HEK293 (cell line): ENCODE results near the gene PCMT1.

Experiments used
- CTCF ChIP-seq: fragments of 450-650 bp; formaldehyde crosslinking; IDR thresholded peaks from 2 replicates; pipeline ENCODE4 v1.5.1; 2016; ENCODE audit warnings: missing biosample characterization, missing genetic modification characterization
- PBX3 ChIP-seq: sonication (generic); formaldehyde crosslinking; IDR thresholded peaks from 2 replicates; pipeline ENCODE4 v1.8.1; 2022; ENCODE audit warnings: mild to moderate bottlenecking, moderate library complexity, missing genetic modification reagents
- REST ChIP-seq: fragments of 450-650 bp; formaldehyde crosslinking; IDR thresholded peaks from 2 replicates; pipeline ENCODE4 v1.5.1; 2016; ENCODE audit warnings: missing biosample characterization, missing genetic modification characterization
- SP2 ChIP-seq: fragments of 450-650 bp; formaldehyde crosslinking; IDR thresholded peaks from 2 replicates; pipeline ENCODE4 v1.5.1; 2016; ENCODE audit warnings: missing biosample characterization, missing genetic modification characterization
- SP3 ChIP-seq: fragments of 450-650 bp; formaldehyde crosslinking; IDR thresholded peaks from 2 replicates; pipeline ENCODE4 v1.5.1; 2016; ENCODE audit warnings: missing biosample characterization, missing genetic modification characterization
- ZBTB20 ChIP-seq: fragments of 450-650 bp; formaldehyde crosslinking; IDR thresholded peaks from 2 replicates; pipeline ENCODE4 v1.5.1; 2016; ENCODE audit warnings: missing biosample characterization, missing genetic modification characterization
- ZNF214 ChIP-seq: fragments of 450-650 bp; formaldehyde crosslinking; IDR thresholded peaks from 2 replicates; pipeline ENCODE4 v1.5.1; 2017; ENCODE audit warnings: missing biosample characterization, mild to moderate bottlenecking, missing genetic modification characterization, borderline replicate concordance
- ZNF23 ChIP-seq: fragments of 450-650 bp; formaldehyde crosslinking; IDR thresholded peaks from 2 replicates; pipeline ENCODE4 v1.5.1; 2016; ENCODE audit warnings: missing biosample characterization, missing genetic modification characterization, borderline replicate concordance
- ZNF513 ChIP-seq: fragments of 450-650 bp; IDR thresholded peaks from 2 replicates; pipeline ENCODE4 v1.5.1; 2018; ENCODE audit warnings: missing biosample characterization, missing genetic modification characterization
- ZNF629 ChIP-seq: fragments of 450-650 bp; formaldehyde crosslinking; IDR thresholded peaks from 2 replicates; pipeline ENCODE4 v1.5.1; 2017; ENCODE audit warnings: missing biosample characterization, missing genetic modification characterization
- ZNF692 ChIP-seq: fragments of 450-650 bp; formaldehyde crosslinking; IDR thresholded peaks from 2 replicates; pipeline ENCODE4 v1.5.1; 2016; ENCODE audit warnings: missing biosample characterization, missing genetic modification characterization
- ZNF707 ChIP-seq: fragments of 450-650 bp; formaldehyde crosslinking; IDR thresholded peaks from 2 replicates; pipeline ENCODE4 v1.5.1; 2016; ENCODE audit warnings: missing biosample characterization, missing genetic modification characterization
- ZNF776 ChIP-seq: fragments of 450-650 bp; formaldehyde crosslinking; IDR thresholded peaks from 2 replicates; pipeline ENCODE4 v1.5.0; 2017; ENCODE audit warnings: missing biosample characterization, missing genetic modification characterization, borderline replicate concordance

- no peak for TF ChIP-seq ZBTB20 (tag by site-specific recombination)
- TF ChIP-seq ZNF214 = no peak
- TF ChIP-seq ZNF23 (tag by site-specific recombination) = no peak
- no peak for TF ChIP-seq CTCF
- no peak for TF ChIP-seq ZNF692
- TF ChIP-seq REST = no peak
- no peak for TF ChIP-seq ZNF707 (tag by site-specific recombination)
- TF ChIP-seq SP3 (tag by site-specific recombination) = no peak
- no peak for TF ChIP-seq ZNF776 (tag by site-specific recombination)
- no peak for TF ChIP-seq SP2 (tag by site-specific recombination)
- TF ChIP-seq PBX3 (CRISPR knock-in tag) = no peak
- TF ChIP-seq ZNF513 = no peak
- TF ChIP-seq ZNF629 = no peak
Measured at GRCh38 chr6:149859368-149859767, 109.8 kb downstream of the PCMT1 start.
